ENCODE data around the gene DNMT3L. TPM values are rescaled to one million over a fixed set of nuclear protein-coding genes. Genes with fewer than 3 reads are reported as not detected.
A peak's percentile ranks its signal among the peaks of the same experiment; 100 is the strongest.

The DNMT3L gene
- total RNA-seq (not detected in 2 replicates), polyA plus RNA-seq (not detected in 2 replicates)

- H3K36me3 ChIP-seq, result no peaks in the 10 kb centered on the region
- no peak within 1 kb of the TSS for H3K27ac ChIP-seq
- DNase-seq (ENCODE audit: low read depth in 1 of 2, low spot score in 1 of 2), result no peak
- H3K9me3 ChIP-seq (ENCODE audit: low read depth), result no peaks in the 10 kb centered on the region
- no peaks in the 10 kb centered on the region for H3K27me3 ChIP-seq
- H3K4me3 ChIP-seq, result no peak within 1 kb of the TSS
- peaks cover 7% of the 10 kb centered on the region for H3K4me1 ChIP-seq (ENCODE audit: low read depth)
- TF ChIP-seq CTCF (IDR thresholded peaks at IDR 0.05; ENCODE audit: low read depth, low read length), result no peak
Observed at GRCh38 chr21:44261675-44262295, at the start of gene DNMT3L. Gene DNMT3L (minus strand): TSS chr21:44261897. CDS start chr21:44261259, 638 bp downstream.

- no peaks in the 10 kb centered on the region for H3K9me3 ChIP-seq (ENCODE audit: low read depth)
- H3K27me3 ChIP-seq, result no peaks in the 10 kb centered on the region
- TF ChIP-seq CTCF (IDR thresholded peaks at IDR 0.05; ENCODE audit: low read depth, low read length), result no peak
- DNase-seq (ENCODE audit: low read depth in 1 of 2, low spot score in 1 of 2), result no peak
- H3K36me3 ChIP-seq, result peaks cover 16% of the 10 kb centered on the region
- no peak overlapping the region for H3K4me3 ChIP-seq
- H3K4me1 ChIP-seq (ENCODE audit: low read depth), result no peaks in the 10 kb centered on the region
- H3K27ac ChIP-seq, result no peak overlapping the region
Observed at GRCh38 chr21:44310628-44311507, 49.2 kb upstream of the DNMT3L start.

- Histone ChIP-seq H3K9me3 (ENCODE audit: low read depth) (no peaks in the 10 kb centered on the region), H3K36me3 (peaks cover 4% of the 10 kb centered on the region), H3K27me3 (no peaks in the 10 kb centered on the region), H3K27ac (no peak overlapping the region), H3K4me1 (ENCODE audit: low read depth) (peaks cover 6% of the 10 kb centered on the region), H3K4me3 (no peak overlapping the region)
- TF ChIP-seq CTCF (IDR thresholded peaks at IDR 0.05; ENCODE audit: low read depth, low read length), result no peak
- DNase-seq (ENCODE audit: low read depth in 1 of 2, low spot score in 1 of 2), result no peak
Observed at GRCh38 chr21:44306936-44307704, 45.4 kb upstream of the DNMT3L start.

GRCh38 chr21:44305691-44306090 is 44.0 kb upstream of the DNMT3L start:
- Histone ChIP-seq H3K27me3 (no peaks in the 10 kb centered on the region), H3K4me3 (no peak overlapping the region), H3K36me3 (no peaks in the 10 kb centered on the region), H3K4me1 (ENCODE audit: low read depth) (peaks cover 11% of the 10 kb centered on the region), H3K9me3 (ENCODE audit: low read depth) (no peaks in the 10 kb centered on the region), H3K27ac (no peak overlapping the region)
- TF ChIP-seq CTCF (IDR thresholded peaks at IDR 0.05; ENCODE audit: low read depth, low read length), result no peak
- DNase-seq (ENCODE audit: low read depth in 1 of 2, low spot score in 1 of 2), result no peak

- no peaks in the 10 kb centered on the region for H3K27me3 ChIP-seq
- peaks cover 11% of the 10 kb centered on the region for H3K4me1 ChIP-seq (ENCODE audit: low read depth)
- peak; percentile 76 for TF ChIP-seq CTCF (IDR thresholded peaks at IDR 0.05; ENCODE audit: low read depth, low read length)
- DNase-seq (ENCODE audit: low read depth in 1 of 2, low spot score in 1 of 2), result peak; percentile 56 to 74
- H3K36me3 ChIP-seq, result no peaks in the 10 kb centered on the region
- H3K9me3 ChIP-seq (ENCODE audit: low read depth), result no peaks in the 10 kb centered on the region
- no peak overlapping the region for H3K27ac ChIP-seq
- H3K4me3 ChIP-seq, result no peak overlapping the region
Observed at GRCh38 chr21:44304877-44305293, 43.2 kb upstream of the DNMT3L start.
